GM18873 (cell line): ENCODE measurements around the gene PPTC7.

Experiments used
- ATAC-seq: cut with Tn5 transposase; IDR thresholded peaks from one replicate; pipeline ENCODE4 v1.9.1; 2021; ENCODE audit warnings: mild to moderate bottlenecking, moderate library complexity, moderate number of reproducible peaks; ENCODE audit not compliant: unreplicated experiment, low FRiP score

The PPTC7 gene

DNA sequence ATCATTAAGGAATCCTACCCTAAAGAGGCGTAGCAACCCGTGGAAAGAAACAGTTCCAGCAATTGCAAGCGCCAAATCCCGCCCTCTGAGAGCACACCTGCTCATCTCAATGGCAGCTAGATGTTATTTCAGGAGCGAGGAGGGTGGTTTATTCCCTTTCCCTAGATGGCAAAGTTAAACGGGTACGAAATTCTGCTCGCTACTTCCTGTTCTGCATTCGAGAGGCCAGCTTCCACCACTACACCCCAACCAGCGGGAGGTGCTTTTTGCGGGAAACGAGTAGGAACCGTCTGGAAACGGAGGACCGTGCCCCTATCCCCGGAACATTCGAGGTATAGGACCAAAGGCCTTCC, 81.7 kb downstream of the PPTC7 start:
- no peak for ATAC-seq

- no peak for ATAC-seq
These were observed 84.0 kb downstream of the PPTC7 start for GRCh38 chr12:110498984-110499706.
